GM18909 (cell line): ENCODE data around the gene FAM174B.

Experiments
- ATAC-seq: cut with Tn5 transposase; IDR thresholded peaks from one replicate; pipeline ENCODE4 v1.9.1; 2021; ENCODE audit warnings: mild to moderate bottlenecking; ENCODE audit not compliant: unreplicated experiment, poor library complexity

Gene FAM174B

DNA sequence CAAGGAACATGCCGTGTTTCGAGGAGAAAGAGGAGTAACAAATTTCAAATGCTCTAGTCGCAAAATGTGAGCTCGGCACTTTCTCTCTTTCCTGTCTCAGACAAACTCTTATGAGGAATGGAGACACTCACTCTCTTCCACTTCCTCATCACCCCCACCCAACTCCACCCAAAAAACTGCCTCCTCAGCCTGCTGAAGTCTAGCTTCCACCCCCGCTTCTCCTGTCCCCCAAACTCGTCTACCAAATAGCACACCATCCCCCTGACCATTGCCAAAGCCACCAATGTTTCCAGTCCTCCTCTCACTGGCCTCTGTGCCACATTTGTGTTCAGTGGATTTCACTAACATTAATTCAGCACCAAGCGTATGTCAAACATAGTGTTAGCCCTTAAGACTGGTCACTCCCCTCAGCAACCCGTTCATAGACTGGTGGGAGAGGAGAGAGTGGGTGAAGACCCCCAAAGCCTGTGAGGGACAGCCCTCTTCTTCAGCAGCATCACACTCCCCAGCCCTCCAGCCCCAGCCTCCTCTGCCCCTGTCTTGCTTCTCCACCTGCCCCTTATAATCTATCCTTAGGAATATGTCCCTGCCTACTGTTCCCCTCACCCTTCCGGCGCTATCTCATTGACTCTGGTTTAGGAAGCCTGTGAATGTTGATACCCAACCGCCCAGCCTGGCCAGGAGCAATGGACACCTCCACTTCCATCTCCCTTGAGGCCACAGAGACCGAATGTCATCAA is 77.3 kb downstream of the FAM174B start:
- ATAC-seq: no peak

DNA sequence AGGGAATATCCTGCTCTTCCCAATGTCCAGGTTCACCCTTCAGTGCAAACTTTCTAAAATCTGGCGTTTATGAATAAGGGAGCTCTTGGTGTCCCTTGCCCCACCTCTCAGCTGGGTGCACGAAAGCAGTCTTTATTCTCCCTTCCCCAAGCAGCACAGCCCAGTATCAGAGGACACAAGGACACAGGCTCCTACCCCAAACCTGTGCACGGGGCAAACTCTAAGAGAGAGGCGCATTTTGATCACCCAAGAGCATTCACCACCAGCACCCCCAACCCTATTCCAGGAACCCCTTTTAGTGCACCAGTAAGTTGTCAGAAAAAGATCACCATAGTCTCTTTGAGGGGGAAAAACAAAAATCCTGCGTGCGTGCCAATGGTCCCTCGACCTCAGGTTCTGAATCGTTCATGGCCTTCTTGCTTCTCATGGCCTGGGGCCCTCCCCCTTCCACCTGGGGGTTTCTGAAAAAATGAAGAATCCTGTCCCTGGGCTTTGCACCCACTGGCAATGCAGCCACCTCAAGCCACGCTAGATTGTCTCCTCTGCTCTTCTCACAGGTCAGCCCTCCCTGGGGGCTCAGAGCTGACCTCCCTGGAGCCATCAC is 78.9 kb downstream of the FAM174B start:
- ATAC-seq: no peak

DNA sequence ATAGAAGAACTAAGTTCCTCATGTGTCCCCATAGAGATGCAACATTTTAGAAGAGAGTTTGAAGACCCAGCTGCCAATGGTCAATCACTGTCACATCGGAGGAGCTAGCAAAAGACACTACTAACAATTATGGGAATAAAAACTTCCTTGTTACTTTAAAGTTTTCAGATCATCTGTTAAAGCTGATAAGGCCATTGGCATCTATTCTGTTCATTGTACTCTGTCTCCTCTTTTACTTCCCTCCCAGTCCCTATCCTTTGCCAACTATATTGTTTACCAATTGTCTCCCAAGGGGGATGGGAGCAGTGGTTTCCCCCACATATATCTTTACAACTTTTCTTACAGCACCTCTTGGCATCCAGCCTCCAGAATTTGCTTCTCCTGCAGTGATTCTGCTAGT is 81.0 kb downstream of the FAM174B start:
- ATAC-seq: no peak

DNA sequence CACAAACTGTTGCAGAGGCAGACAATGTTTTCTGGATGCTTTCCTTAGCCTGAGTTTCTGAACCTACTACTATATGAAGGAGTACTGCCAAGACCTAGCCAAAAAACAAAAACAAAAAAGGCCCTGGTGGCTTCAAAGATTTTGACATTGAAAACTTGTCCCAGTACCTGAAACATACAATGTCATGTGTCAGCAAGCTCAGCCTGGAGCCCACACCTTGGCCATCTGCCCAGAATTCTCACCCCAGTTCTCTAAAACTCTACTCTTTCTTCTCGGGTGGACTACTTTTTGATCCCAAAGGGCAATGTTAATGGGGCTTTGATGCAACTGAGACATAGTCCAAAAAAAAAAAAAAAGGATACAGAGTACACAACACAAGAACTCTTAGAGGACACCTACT is 81.4 kb downstream of the FAM174B start:
- no peak for ATAC-seq

DNA sequence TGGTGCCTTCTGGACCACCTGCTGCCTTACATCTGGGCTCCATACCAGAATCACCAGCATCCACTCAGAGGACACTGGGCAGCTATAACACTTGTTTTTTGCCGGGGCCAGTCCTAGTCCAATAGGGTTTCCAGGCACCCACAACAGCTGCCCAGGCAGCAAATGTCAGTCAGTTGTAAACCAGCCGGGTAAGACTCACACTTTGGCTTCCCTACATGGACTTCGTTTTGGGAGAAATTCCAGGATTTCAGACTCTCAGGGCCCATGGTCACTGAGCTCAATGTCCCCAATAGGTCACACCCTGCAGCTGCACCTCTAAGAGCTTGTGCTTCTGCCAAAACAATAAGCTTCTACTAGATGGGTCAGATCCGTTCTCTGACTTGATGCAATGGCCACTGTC is 83.8 kb downstream of the FAM174B start:
- no peak for ATAC-seq

DNA sequence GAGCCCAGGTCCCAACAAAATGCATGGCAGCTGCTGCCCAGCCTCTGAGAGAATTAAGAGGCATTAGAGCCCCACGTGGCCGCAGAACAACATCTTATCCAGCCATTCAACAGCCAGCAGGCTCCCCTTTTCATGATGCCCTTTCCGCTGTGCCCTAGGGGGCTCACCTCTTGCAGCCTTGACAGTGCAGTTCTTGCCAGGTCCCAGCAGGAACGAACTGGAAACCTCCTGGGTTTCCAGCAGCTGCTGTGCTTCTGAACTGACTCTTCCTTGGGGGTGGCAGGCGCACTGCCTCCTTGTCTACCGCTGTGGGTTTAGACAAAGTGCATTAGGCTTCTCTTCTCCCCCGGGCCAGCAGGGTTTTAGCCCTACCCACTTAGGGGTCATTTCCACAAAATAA is 85.2 kb downstream of the FAM174B start:
- ATAC-seq: no peak

DNA sequence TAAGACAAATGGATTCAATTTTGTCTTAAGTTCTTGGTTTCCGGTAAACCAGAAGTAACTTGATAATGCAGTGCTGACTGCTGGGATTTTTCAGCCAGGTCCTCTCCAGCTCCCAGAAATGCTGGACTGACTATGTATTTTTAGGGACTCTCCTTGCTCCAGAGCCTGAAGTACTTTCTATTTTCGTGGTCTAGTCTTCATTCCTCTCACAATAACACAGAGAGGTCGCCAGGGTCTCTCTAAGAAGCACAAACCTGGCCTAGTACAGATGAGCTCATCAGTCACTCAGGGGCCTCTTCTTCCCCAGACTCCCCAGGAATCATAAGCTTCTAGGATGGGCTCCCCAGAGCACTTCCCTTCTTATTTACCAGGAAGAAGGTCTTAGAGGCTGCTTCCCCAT is 85.8 kb downstream of the FAM174B start:
- ATAC-seq: no peak
